HepG2 (cell line): ENCODE results near the gene EPB41L2. TPM values are rescaled to one million over a fixed set of nuclear protein-coding genes. Genes with fewer than 3 reads are reported as not detected.

Source experiments
- CEBPG ChIP-seq: IDR thresholded peaks from 2 replicates; pipeline ENCODE4 v1.6.1; 2016
- HNRNPK ChIP-seq: fragments of 200-400 bp; formaldehyde crosslinking; IDR thresholded peaks from 2 replicates; pipeline ENCODE4 v1.6.1; 2018; ENCODE audit warnings: low read length, low read depth, moderate library complexity, mild to moderate bottlenecking; ENCODE audit not compliant: poor library complexity, severe bottlenecking
- MIER3 ChIP-seq: IDR thresholded peaks from 2 replicates; pipeline ENCODE4 v1.6.1; 2016; ENCODE audit warnings: missing compliant biosample characterization, borderline replicate concordance
- MTF1 ChIP-seq: sonication (generic); formaldehyde crosslinking; IDR thresholded peaks from 2 replicates; pipeline ENCODE4 v1.5.0; 2020; ENCODE audit warnings: missing genetic modification reagents
- NCOA5 ChIP-seq: sonication (generic); formaldehyde crosslinking; IDR thresholded peaks from 2 replicates; pipeline ENCODE4 v1.4.0; 2020; ENCODE audit warnings: missing genetic modification reagents
- NR2F6 ChIP-seq, 2 experiments: IDR thresholded peaks; 2 replicates each; pipeline ENCODE4 v1.6.1; 2016; ENCODE audit warnings: antibody characterized with exemption in 1 of 2, mild to moderate bottlenecking in 1 of 2
- RARA ChIP-seq: IDR thresholded peaks from 2 replicates; pipeline ENCODE4 v1.6.1; 2016; ENCODE audit warnings: missing genetic modification reagents, missing compliant biosample characterization
- SRSF1 ChIP-seq: fragments of 200-400 bp; formaldehyde crosslinking; optimal IDR thresholded peaks from 2 replicates; pipeline ENCODE3; 2017; ENCODE audit warnings: mild to moderate bottlenecking, low read depth, low read length, moderate library complexity
- SRY ChIP-seq: sonication (generic); formaldehyde crosslinking; IDR thresholded peaks from 2 replicates; pipeline ENCODE4 v1.8.0; 2022; ENCODE audit warnings: mild to moderate bottlenecking, missing genetic modification reagents
- TFDP2 ChIP-seq: sonication (generic); formaldehyde crosslinking; IDR thresholded peaks from 2 replicates; pipeline ENCODE4 v1.4.0; 2020; ENCODE audit warnings: missing genetic modification reagents
- ZBTB2 ChIP-seq: sonication (generic); formaldehyde crosslinking; IDR thresholded peaks from 2 replicates; pipeline ENCODE4 v1.8.0; 2022; ENCODE audit warnings: low read depth, missing genetic modification reagents
- ZBTB34 ChIP-seq: sonication (generic); formaldehyde crosslinking; IDR thresholded peaks from 2 replicates; pipeline ENCODE4 v1.8.0; 2022; ENCODE audit warnings: mild to moderate bottlenecking, missing genetic modification reagents
- ZNF451 ChIP-seq: sonication (generic); formaldehyde crosslinking; IDR thresholded peaks from 2 replicates; pipeline ENCODE4 v1.5.0; 2020; ENCODE audit warnings: mild to moderate bottlenecking, missing genetic modification reagents
- ZNF564 ChIP-seq: sonication (generic); formaldehyde crosslinking; IDR thresholded peaks from 2 replicates; pipeline ENCODE4 v1.8.1; 2023; ENCODE audit warnings: mild to moderate bottlenecking, missing genetic modification reagents
- ZNF670 ChIP-seq: sonication (generic); formaldehyde crosslinking; IDR thresholded peaks from 2 replicates; pipeline ENCODE4 v1.8.0; 2022; ENCODE audit warnings: mild to moderate bottlenecking, missing genetic modification reagents, borderline replicate concordance
- ZNF83 ChIP-seq: sonication (generic); formaldehyde crosslinking; IDR thresholded peaks from 2 replicates; pipeline ENCODE4 v1.4.0; 2020; ENCODE audit warnings: missing genetic modification reagents, mild to moderate bottlenecking, borderline replicate concordance
- polyA plus RNA-seq, 8 experiments: library from polyadenylated mRNA; depleted of rRNA in 3 of 8; stranded (reverse) in 7 of 8; unstranded in 1 of 8; fragments of >200 nt; fragmentation: Illumina TruSeq in 4 of 8; extraction: Trizol in 4 of 8; gene quantifications; 2 replicates each; pipeline versions ENCODE4 v1.2.1 to v1.2.3, GENCODE V29; 2011 to 2016; ENCODE audit warnings: low read depth in 4 of 8, missing spikeins in 1 of 8, mixed read lengths in 1 of 8; ENCODE audit not compliant: insufficient read depth in 1 of 8
- total RNA-seq, 5 experiments: library from RNA; depleted of rRNA; stranded (reverse); fragments of >200 nt; fragmentation: Illumina TruSeq; extraction: Trizol; gene quantifications; 2 replicates each; pipeline ENCODE4 v1.2.3, GENCODE V29; 2016; ENCODE audit warnings: low read depth in 1 of 5
- TF ChIP-seq, protein P1 (sequence below): sonication (generic); formaldehyde crosslinking; conservative IDR thresholded peaks from 2 replicates; pipeline ENCODE4 v1.4.0; 2020; ENCODE audit warnings: missing genetic modification reagents
- TF ChIP-seq, protein P2 (sequence below): sonication (generic); formaldehyde crosslinking; IDR thresholded peaks from 2 replicates; pipeline ENCODE4 v1.8.1; 2023; ENCODE audit warnings: missing genetic modification reagents, inconsistent platforms, borderline replicate concordance
- TF ChIP-seq, protein P3 (sequence below): IDR thresholded peaks from 2 replicates; pipeline ENCODE4 v1.6.1; 2016; ENCODE audit warnings: low read depth, control low read depth

The EPB41L2 gene
- total and polyA plus RNA-seq, 2 of the 13 experiments (the other 11 are each of a cell fraction or from before 2014, with no cell fraction given): 41.7 to 56.4 TPM

- TF ChIP-seq TFDP2 (CRISPR knock-in tag): no peak; the same call in 1 of the 2 replicates
- no peak for TF ChIP-seq MTF1 (CRISPR knock-in tag)
- 0 out of 2 replicates have a peak, but pooled peaks have one; percentile 31 for TF ChIP-seq ZNF670
- peak; percentile 96 for TF ChIP-seq NR2F6 (IDR thresholded peaks at IDR 0.05)
- peak; percentile 89 for TF ChIP-seq NR2F6 (CRISPR knock-in tag; IDR thresholded peaks at IDR 0.05)
- TF ChIP-seq, protein P1, sequence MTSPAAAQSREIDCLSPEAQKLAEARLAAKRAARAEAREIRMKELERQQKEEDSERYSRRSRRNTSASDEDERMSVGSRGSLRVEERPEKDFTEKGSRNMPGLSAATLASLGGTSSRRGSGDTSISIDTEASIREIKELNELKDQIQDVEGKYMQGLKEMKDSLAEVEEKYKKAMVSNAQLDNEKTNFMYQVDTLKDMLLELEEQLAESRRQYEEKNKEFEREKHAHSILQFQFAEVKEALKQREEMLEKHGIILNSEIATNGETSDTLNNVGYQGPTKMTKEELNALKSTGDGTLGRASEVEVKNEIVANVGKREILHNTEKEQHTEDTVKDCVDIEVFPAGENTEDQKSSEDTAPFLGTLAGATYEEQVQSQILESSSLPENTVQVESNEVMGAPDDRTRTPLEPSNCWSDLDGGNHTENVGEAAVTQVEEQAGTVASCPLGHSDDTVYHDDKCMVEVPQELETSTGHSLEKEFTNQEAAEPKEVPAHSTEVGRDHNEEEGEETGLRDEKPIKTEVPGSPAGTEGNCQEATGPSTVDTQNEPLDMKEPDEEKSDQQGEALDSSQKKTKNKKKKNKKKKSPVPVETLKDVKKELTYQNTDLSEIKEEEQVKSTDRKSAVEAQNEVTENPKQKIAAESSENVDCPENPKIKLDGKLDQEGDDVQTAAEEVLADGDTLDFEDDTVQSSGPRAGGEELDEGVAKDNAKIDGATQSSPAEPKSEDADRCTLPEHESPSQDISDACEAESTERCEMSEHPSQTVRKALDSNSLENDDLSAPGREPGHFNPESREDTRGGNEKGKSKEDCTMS (CRISPR knock-in tag): no peak
- TF ChIP-seq HNRNPK: no peak
- TF ChIP-seq SRY (CRISPR knock-in tag): no peak
- TF ChIP-seq MIER3 (CRISPR knock-in tag): 0 out of 2 replicates have a peak, but pooled peaks have one; percentile 64
- no peak for TF ChIP-seq ZNF564
- peak; percentile 93 for TF ChIP-seq ZBTB34 (CRISPR knock-in tag)
- TF ChIP-seq, protein P2, sequence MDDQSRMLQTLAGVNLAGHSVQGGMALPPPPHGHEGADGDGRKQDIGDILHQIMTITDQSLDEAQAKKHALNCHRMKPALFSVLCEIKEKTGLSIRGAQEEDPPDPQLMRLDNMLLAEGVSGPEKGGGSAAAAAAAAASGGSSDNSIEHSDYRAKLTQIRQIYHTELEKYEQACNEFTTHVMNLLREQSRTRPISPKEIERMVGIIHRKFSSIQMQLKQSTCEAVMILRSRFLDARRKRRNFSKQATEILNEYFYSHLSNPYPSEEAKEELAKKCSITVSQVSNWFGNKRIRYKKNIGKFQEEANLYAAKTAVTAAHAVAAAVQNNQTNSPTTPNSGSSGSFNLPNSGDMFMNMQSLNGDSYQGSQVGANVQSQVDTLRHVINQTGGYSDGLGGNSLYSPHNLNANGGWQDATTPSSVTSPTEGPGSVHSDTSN (CRISPR knock-in tag): no peak
- TF ChIP-seq NCOA5 (CRISPR knock-in tag): no peak
- peak; percentile 18; the same call in 1 of the 2 replicates for TF ChIP-seq ZBTB2 (CRISPR knock-in tag)
- no peak for TF ChIP-seq ZNF83 (CRISPR knock-in tag)
- TF ChIP-seq CEBPG (CRISPR knock-in tag): peak; percentile 91
- TF ChIP-seq RARA (CRISPR knock-in tag): peak; percentile 91
- TF ChIP-seq SRSF1: no peak
- TF ChIP-seq ZNF451 (CRISPR knock-in tag): no peak
- TF ChIP-seq, protein P3, sequence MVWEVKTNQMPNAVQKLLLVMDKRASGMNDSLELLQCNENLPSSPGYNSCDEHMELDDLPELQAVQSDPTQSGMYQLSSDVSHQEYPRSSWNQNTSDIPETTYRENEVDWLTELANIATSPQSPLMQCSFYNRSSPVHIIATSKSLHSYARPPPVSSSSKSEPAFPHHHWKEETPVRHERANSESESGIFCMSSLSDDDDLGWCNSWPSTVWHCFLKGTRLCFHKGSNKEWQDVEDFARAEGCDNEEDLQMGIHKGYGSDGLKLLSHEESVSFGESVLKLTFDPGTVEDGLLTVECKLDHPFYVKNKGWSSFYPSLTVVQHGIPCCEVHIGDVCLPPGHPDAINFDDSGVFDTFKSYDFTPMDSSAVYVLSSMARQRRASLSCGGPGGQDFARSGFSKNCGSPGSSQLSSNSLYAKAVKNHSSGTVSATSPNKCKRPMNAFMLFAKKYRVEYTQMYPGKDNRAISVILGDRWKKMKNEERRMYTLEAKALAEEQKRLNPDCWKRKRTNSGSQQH (CRISPR knock-in tag): 0 out of 2 replicates have a peak, but pooled peaks have one; percentile 42
These were observed 247.6 kb downstream of the EPB41L2 start (continued) for GRCh38 chr6:130815200-130816071.
